A549 (cell line): ENCODE results near the gene TRIM27. TPM values are rescaled to one million over a fixed set of nuclear protein-coding genes. Genes with fewer than 3 reads are reported as not detected.
"Not testable (repeated sequence)": the region's sequence is repeated elsewhere in the genome, so short reads cannot be mapped to it uniquely, and the experiment has no call there.

ENCODE experiments used
- ATAC-seq, 2 experiments: fragments of 200-7000 bp in 1 of 2; fragments of >200 bp in 1 of 2; cut with Nextera tagmentation in 1 of 2; cut with Tn5 transposase in 1 of 2; 3 replicates each; pipeline versions ENCODE4 v1.8.0 to v1.9.1; 2018 to 2020; ENCODE audit warnings: mild to moderate bottlenecking in 1 of 2, moderate library complexity in 1 of 2
- CTCF ChIA-PET: fragments of 300-600 bp; sonication (Branson Sonifier 250); formaldehyde crosslinking; extraction: SDS; loops from one replicate; lab custom pipeline; 2021; ENCODE audit warnings: antibody characterized with exemption, inconsistent platforms; lab: Yijun Ruan, JAX
- POLR2A ChIA-PET: fragments of 350-600 bp; formaldehyde crosslinking; extraction: SDS; loops from one replicate; lab custom pipeline; 2021; ENCODE audit warnings: antibody characterized with exemption, inconsistent platforms; lab: Yijun Ruan, JAX
- DNase-seq, 2 experiments: peaks; one replicate each; pipeline versions ENCODE4 v3.0.0 to v3.0.0-alpha.2; 2011 to 2016; ENCODE audit warnings: low read depth in 1 of 2, low spot score in 1 of 2
- FAIRE-seq: peaks from 2 replicates; lab custom pipeline; 2011; peaks lifted over from hg19 to GRCh38; lab: Jason Lieb, UNC
- H3K27ac ChIP-seq, 2 experiments: fragments of >200 bp; sonication (Bioruptor Twin); formaldehyde crosslinking; 3 replicates each; pipeline ENCODE4 v1.5.1; 2016 to 2017
- H3K4me1 ChIP-seq: fragments of >200 bp; sonication (Bioruptor Twin); formaldehyde crosslinking; 3 replicates; pipeline ENCODE4 v1.6.1; 2016
- H3K4me2 ChIP-seq: fragments of >200 bp; sonication (Bioruptor Twin); formaldehyde crosslinking; 3 replicates; pipeline ENCODE4 v1.6.1; 2016
- H3K4me3 ChIP-seq: fragments of >200 bp; sonication (Bioruptor Twin); formaldehyde crosslinking; 3 replicates; pipeline ENCODE4 v1.5.1; 2016
- H3K9me3 ChIP-seq: fragments of >200 bp; sonication (Bioruptor Twin); formaldehyde crosslinking; 3 replicates; pipeline ENCODE4 v1.6.1; 2016
- EP300 ChIP-seq, 2 experiments: fragments of >200 bp; sonication (Bioruptor Twin); formaldehyde crosslinking; IDR thresholded peaks; 2 replicates in 1 of 2; 3 replicates in 1 of 2; pipeline ENCODE4 v1.6.1; 2016 to 2017
- ESRRA ChIP-seq: fragments of 150-350 bp; IDR thresholded peaks from 2 replicates; pipeline ENCODE4 v1.6.1; 2014; ENCODE audit warnings: mild to moderate bottlenecking, low read length, borderline replicate concordance
- FOXS1 ChIP-seq: fragments of 250-450 bp; sonication (Bioruptor Pico); IDR thresholded peaks from 2 replicates; pipeline ENCODE4 v1.5.0; 2020; ENCODE audit warnings: mild to moderate bottlenecking, moderate library complexity
- HOXB5 ChIP-seq: fragments of 250-450 bp; sonication (Bioruptor Pico); IDR thresholded peaks from 2 replicates; pipeline ENCODE4 v1.5.0; 2020; ENCODE audit warnings: mild to moderate bottlenecking, moderate library complexity
- JUN ChIP-seq, 2 experiments: fragments of >200 bp; sonication (Bioruptor Twin); formaldehyde crosslinking; IDR thresholded peaks; 2 replicates in 1 of 2; 3 replicates in 1 of 2; pipeline ENCODE4 v1.6.1; 2016 to 2017
- JUNB ChIP-seq: fragments of >200 bp; sonication (Bioruptor Twin); formaldehyde crosslinking; IDR thresholded peaks from 2 replicates; pipeline ENCODE4 v1.6.1; 2016
- MAFK ChIP-seq: fragments of 450-650 bp; IDR thresholded peaks from 2 replicates; pipeline ENCODE4 v1.6.1; 2014; ENCODE audit not compliant: partially characterized antibody
- PHF8 ChIP-seq: fragments of 200-600 bp; sonication (generic); IDR thresholded peaks from 2 replicates; pipeline ENCODE4 v1.6.1; 2016; ENCODE audit warnings: low read depth, mild to moderate bottlenecking, antibody characterized with exemption, moderate library complexity, borderline replicate concordance
- POLR2A ChIP-seq: IDR thresholded peaks from 2 replicates; pipeline ENCODE4 v1.6.1; 2012; ENCODE audit warnings: mild to moderate bottlenecking, low read length
- WGBS: methylation state at CpG from one replicate; pipeline ENCODE4 v1.1.6; 2017; ENCODE audit errors: missing lambda C conversion rate; 5-methylcytosine and 5-hydroxymethylcytosine counted together
- polyA plus RNA-seq, 4 experiments: library from polyadenylated mRNA; depleted of rRNA in 3 of 4; stranded (reverse); fragments of >200 nt; fragmentation: RNase III in 1 of 4; extraction: RNeasy Plus Mini Kit Qiagen cat#74134 plus additional on column Dnase treatment in 1 of 4; gene quantifications; 2 replicates in 3 of 4; 3 replicates in 1 of 4; pipeline ENCODE4 v1.2.3, GENCODE V29; 2011 to 2017
- TF ChIP-seq, protein P1 (sequence below): fragments of >200 bp; sonication (Bioruptor Twin); formaldehyde crosslinking; IDR thresholded peaks from 3 replicates; pipeline ENCODE4 v1.5.1; 2016
- TF ChIP-seq, protein P2 (sequence below): fragments of 250-450 bp; sonication (Bioruptor Pico); IDR thresholded peaks from 2 replicates; pipeline ENCODE4 v1.5.0; 2020; ENCODE audit warnings: low read depth, mild to moderate bottlenecking, moderate library complexity
- TF ChIP-seq, protein P3 (sequence below): fragments of >200 bp; sonication (Bioruptor Twin); formaldehyde crosslinking; IDR thresholded peaks from 2 replicates; pipeline ENCODE4 v1.6.1; 2016
- TF ChIP-seq, protein P4 (sequence below): IDR thresholded peaks from 2 replicates; pipeline ENCODE4 v1.6.1; 2012; ENCODE audit warnings: low read depth, borderline replicate concordance
- TF ChIP-seq, protein P5 (sequence below): IDR thresholded peaks from 2 replicates; pipeline ENCODE4 v1.6.1; 2012

TRIM27 gene
- polyA plus RNA-seq, 2 of the 4 experiments (the other 2 are of a cell fraction), result 27.8 to 50.1 TPM

DNA sequence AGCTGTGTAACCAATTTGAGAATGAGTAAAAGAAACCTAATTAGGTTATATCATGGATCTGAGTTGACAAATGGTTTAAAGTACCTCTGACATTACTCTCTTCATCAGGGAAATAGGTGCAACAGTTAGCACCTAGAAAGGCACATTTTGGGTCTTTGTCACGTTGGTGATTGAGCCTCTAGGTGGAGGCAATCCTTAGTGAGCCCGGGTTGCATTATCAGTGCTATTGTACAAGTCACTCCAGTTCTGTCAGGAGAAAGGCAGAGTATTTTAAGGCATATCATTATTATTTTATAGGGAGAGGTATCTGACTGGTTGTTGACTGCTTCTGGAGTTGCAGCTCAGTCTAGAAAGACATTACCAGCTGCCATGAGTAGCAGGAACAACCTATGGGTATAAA is 54.9 kb downstream of the TRIM27 start:
- TF ChIP-seq, protein P1, sequence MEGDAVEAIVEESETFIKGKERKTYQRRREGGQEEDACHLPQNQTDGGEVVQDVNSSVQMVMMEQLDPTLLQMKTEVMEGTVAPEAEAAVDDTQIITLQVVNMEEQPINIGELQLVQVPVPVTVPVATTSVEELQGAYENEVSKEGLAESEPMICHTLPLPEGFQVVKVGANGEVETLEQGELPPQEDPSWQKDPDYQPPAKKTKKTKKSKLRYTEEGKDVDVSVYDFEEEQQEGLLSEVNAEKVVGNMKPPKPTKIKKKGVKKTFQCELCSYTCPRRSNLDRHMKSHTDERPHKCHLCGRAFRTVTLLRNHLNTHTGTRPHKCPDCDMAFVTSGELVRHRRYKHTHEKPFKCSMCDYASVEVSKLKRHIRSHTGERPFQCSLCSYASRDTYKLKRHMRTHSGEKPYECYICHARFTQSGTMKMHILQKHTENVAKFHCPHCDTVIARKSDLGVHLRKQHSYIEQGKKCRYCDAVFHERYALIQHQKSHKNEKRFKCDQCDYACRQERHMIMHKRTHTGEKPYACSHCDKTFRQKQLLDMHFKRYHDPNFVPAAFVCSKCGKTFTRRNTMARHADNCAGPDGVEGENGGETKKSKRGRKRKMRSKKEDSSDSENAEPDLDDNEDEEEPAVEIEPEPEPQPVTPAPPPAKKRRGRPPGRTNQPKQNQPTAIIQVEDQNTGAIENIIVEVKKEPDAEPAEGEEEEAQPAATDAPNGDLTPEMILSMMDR, result no peak
- TF ChIP-seq FOXS1 (CRISPR knock-in tag), result no peak
- TF ChIP-seq, all 56 proteins: peak for 0
- ATAC-seq, result no peak
- FAIRE-seq, result no peak
- Histone ChIP-seq H3K4me3 (no peak overlapping the region), H3K4me1 (peaks cover 3% of the 10 kb centered on the region; the same call in 2 of the 3 replicates), H3K9me3 (no peaks in the 10 kb centered on the region), H3K27ac (no peak overlapping the region), H3K4me2 (no peak overlapping the region)
- CTCF ChIA-PET, result interaction anchor here (1.2 kb wide), 1 partner anchor 32 kb away, joined by 4 read pairs; no protein-coding TSS in a partner anchor
- WGBS, result 36% methylated on average over 2 of the region's 2 CpGs
- POLR2A ChIA-PET, result no interaction called here
- DNase-seq, result no peak

DNA sequence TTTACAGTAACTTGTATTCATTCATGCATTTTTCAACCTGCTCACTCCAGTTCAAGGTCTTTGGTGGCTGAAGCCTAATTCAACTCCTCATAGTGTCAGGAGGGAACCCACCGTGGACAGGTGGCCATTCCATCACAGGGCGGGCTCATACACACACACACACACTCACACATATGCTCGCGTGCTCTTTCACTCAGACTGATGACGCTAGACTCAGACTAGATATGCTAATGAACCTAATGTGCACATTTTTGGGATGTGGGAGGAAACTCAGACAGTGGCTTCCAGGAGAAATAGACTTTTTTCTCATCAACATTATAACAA is 56.7 kb downstream of the TRIM27 start:
- no peak for DNase-seq
- Histone ChIP-seq H3K4me3 (peak overlapping the region; percentile 61), H3K27ac (peak overlapping the region; percentile 93 to 99), H3K9me3 (no peaks in the 10 kb centered on the region), H3K4me2 (peak overlapping the region; percentile 61), H3K4me1 (peaks cover 3% of the 10 kb centered on the region; the same call in 2 of the 3 replicates)
- FAIRE-seq, result no peak
- POLR2A ChIA-PET, result interaction anchor here (0.7 to 4.7 kb wide), 5 partner anchors 10 to 1720 kb away, joined by 4 to 38 read pairs (median 8); partner anchors contain the start of gene TRIM27
- CTCF ChIA-PET, result interaction anchor here (0.6 to 8.3 kb wide), 3 partner anchors 10 to 1071 kb away, joined by 3 to 83 read pairs (median 3); no protein-coding TSS in a partner anchor
- WGBS, result 81% methylated on average over 5 of the region's 5 CpGs
- ATAC-seq, result peak in 1 of 2 experiments; percentile 2; a peak in 3 of 6 replicates
- TF ChIP-seq ESRRA (no peak), EP300 (IDR thresholded peaks at IDR 0.05) (no peak), FOXS1 (CRISPR knock-in tag) (no peak), MAFK (no peak), HOXB5 (CRISPR knock-in tag) (no peak), JUN (IDR thresholded peaks at IDR 0.05) (no peak), JUNB (no peak)
- TF ChIP-seq, protein P2, sequence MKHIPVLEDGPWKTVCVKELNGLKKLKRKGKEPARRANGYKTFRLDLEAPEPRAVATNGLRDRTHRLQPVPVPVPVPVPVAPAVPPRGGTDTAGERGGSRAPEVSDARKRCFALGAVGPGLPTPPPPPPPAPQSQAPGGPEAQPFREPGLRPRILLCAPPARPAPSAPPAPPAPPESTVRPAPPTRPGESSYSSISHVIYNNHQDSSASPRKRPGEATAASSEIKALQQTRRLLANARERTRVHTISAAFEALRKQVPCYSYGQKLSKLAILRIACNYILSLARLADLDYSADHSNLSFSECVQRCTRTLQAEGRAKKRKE (CRISPR knock-in tag), result no peak
- TF ChIP-seq, protein P3, sequence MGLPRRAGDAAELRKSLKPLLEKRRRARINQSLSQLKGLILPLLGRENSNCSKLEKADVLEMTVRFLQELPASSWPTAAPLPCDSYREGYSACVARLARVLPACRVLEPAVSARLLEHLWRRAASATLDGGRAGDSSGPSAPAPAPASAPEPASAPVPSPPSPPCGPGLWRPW, result no peak

DNA sequence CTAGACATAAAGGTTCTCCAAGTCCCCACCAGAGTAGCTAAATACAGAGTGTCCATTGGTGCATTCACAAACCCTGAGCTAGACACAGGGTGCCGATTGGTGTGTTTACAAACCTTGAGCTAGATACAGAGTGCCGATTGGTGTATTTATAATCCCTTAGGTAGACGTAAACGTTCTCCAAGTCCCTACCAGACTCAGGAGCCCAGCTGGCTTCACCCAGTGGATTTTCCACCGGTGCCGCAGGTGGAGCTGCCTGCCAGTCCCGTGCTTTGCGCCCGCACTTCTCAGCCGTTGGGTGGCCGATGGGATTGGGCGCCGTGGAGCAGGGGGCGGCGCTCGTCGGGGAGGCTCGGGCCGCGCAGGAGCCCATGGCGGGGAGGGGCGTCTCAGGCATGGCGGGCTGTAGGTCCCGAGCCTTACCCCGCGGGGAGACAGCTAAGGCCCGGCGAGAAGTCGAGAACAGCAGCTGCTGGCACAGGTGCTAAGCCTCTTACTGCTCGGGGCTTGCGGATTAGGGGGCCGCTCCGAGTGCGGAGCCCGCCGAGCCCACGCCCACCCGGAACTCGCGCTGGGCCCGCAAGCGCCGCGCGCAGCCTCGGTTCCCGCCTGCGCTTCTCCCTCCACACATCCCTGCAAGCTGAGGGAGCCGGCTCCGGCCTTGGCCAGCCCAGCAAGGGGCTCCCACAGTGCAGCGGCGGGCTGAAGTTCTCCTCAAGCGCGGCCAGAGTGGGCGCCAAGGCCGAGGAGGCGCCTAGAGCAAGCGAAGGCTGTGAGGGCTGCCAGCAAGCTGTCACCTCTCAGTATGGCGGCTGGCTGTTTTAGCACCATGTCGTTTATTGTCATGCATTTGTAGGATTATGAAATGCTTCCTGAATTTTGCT is 57.3 kb downstream of the TRIM27 start:
- ATAC-seq (peak; percentile 75 to 82), DNase-seq (peak in 1 of 2 experiments; percentile 86)
- TF ChIP-seq JUN (IDR thresholded peaks at IDR 0.05) (peak in 1 of 2 experiments; percentile 60; a peak in 2 of 5 replicates), PHF8 (peak; percentile 42; the same call in 1 of the 2 replicates), POLR2A (peak; percentile 36; the same call in 1 of the 2 replicates), HOXB5 (CRISPR knock-in tag) (0 out of 2 replicates have a peak, but pooled peaks have one; percentile 29)
- TF ChIP-seq, protein P4, sequence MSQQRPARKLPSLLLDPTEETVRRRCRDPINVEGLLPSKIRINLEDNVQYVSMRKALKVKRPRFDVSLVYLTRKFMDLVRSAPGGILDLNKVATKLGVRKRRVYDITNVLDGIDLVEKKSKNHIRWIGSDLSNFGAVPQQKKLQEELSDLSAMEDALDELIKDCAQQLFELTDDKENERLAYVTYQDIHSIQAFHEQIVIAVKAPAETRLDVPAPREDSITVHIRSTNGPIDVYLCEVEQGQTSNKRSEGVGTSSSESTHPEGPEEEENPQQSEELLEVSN, result peak; percentile 89
- TF ChIP-seq, protein P5, sequence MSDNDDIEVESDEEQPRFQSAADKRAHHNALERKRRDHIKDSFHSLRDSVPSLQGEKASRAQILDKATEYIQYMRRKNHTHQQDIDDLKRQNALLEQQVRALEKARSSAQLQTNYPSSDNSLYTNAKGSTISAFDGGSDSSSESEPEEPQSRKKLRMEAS, result peak; percentile 77
- peak overlapping the region; percentile 61 for H3K4me3 ChIP-seq
- CTCF ChIA-PET, result interaction anchor here (0.6 to 8.3 kb wide), 6 partner anchors 10 to 1071 kb away, joined by 3 to 83 read pairs (median 3); no protein-coding TSS in a partner anchor
- H3K27ac ChIP-seq, result peak overlapping the region; percentile 93 to 99
- peak overlapping the region; percentile 61 for H3K4me2 ChIP-seq
- FAIRE-seq, H3K4me1 ChIP-seq, H3K9me3 ChIP-seq: not testable (repeated sequence)
- 17% methylated on average over 3 of the region's 60 CpGs for WGBS
- POLR2A ChIA-PET, result interaction anchor here (0.6 to 4.7 kb wide), 18 partner anchors 8 to 1719 kb away, joined by 3 to 38 read pairs (median 4); partner anchors contain the start of gene TRIM27
